NB4 (cell line): ENCODE measurements around the gene ENAH.

Experiments used
- CTCF ChIP-seq: IDR thresholded peaks from one replicate; pipeline ENCODE4 v1.5.1; 2012; ENCODE audit warnings: low read depth, low read length
- POLR2A ChIP-seq: IDR thresholded peaks from 2 replicates; pipeline ENCODE4 v1.6.1; 2011; ENCODE audit warnings: mild to moderate bottlenecking; ENCODE audit not compliant: insufficient read length; ENCODE audit errors: extremely low read depth

DNA sequence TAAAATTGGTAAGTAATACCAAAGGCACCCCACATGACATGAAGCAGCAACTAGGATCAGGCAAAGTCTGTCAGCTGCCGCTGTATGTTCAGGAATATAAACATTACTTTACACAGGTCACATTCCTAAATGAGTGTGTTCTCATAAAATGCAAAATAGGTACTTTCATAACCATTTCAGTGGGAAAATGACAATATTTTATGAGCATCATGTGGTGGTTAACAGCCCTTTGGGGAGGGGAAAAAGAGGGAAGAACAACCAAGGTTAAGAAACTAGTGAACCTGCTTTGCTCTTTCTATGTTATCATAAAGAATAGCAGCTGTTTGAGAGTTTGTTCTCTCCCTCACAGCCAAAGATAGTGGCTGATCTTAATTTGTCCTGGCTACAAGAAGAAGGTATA lies 119.7 kb downstream of the ENAH start:
- TF ChIP-seq CTCF (no peak), POLR2A (no peak)
